Left forelimb (tissue), 1 donor: ENCODE measurements around the gene KRTAP4-4.
"Not testable (repeated sequence)": the region's sequence is repeated elsewhere in the genome, so short reads cannot be mapped to it uniquely, and the experiment has no call there.

Source experiments
- DNase-seq: peaks from one replicate; pipeline ENCODE4 v3.0.0-alpha.2; 2018; ENCODE audit warnings: low spot score

The KRTAP4-4 gene

GRCh38 chr17:41160648-41161047 is at the start of gene KRTAP4-4:
KRTAP4-4 (minus strand) TSS chr17:41160748; CDS start chr17:41160691, 57 bp downstream.
- DNase-seq: no peak

- no peak for DNase-seq
These were observed 39.0 kb upstream of the KRTAP4-4 start for GRCh38 chr17:41199421-41200078.

- DNase-seq: no peak
These were observed 35.5 kb upstream of the KRTAP4-4 start for GRCh38 chr17:41196068-41196467.

- DNase-seq: no peak
These were observed 29.8 kb upstream of the KRTAP4-4 start for GRCh38 chr17:41190328-41190727.

GRCh38 chr17:41189837-41190318 is 29.3 kb upstream of the KRTAP4-4 start, which contains the start of gene KRTAP9-1:
KRTAP9-1 (plus strand) TSS chr17:41189887; CDS start chr17:41189887, 0 bp downstream.
- not testable (repeated sequence) for DNase-seq

GRCh38 chr17:41186872-41187271 is 26.3 kb upstream of the KRTAP4-4 start:
- DNase-seq: no peak

- DNase-seq: no peak
These were observed 24.5 kb upstream of the KRTAP4-4 start for GRCh38 chr17:41185001-41185400.

- DNase-seq: no peak
These were observed 24.0 kb upstream of the KRTAP4-4 start, which contains the start of gene KRTAP4-1 for GRCh38 chr17:41184480-41184961. KRTAP4-1 (minus strand) TSS chr17:41184911; CDS start chr17:41184854, 57 bp downstream.

- DNase-seq: no peak
These were observed 18.5 kb upstream of the KRTAP4-4 start for GRCh38 chr17:41178843-41179616.

- no peak for DNase-seq
These were observed 17.8 kb upstream of the KRTAP4-4 start for GRCh38 chr17:41178341-41178740.

- DNase-seq: no peak
These were observed 17.3 kb upstream of the KRTAP4-4 start, which contains the start of gene KRTAP4-2 for GRCh38 chr17:41177727-41178271. KRTAP4-2 (minus strand) TSS chr17:41178221; CDS start chr17:41178164, 57 bp downstream.

GRCh38 chr17:41176744-41177387 is 16.3 kb upstream of the KRTAP4-4 start:
- DNase-seq: no peak

- no peak for DNase-seq
These were observed 11.3 kb upstream of the KRTAP4-4 start for GRCh38 chr17:41171886-41172285.

- no peak for DNase-seq
These were observed 7.6 kb upstream of the KRTAP4-4 start, which contains the start of gene KRTAP4-3 for GRCh38 chr17:41168121-41168520. KRTAP4-3 (minus strand) TSS chr17:41168221; CDS start chr17:41168172, 49 bp downstream.

- DNase-seq: no peak
These were observed 7.0 kb upstream of the KRTAP4-4 start for GRCh38 chr17:41167561-41167960.

GRCh38 chr17:41163828-41164227 is 3.3 kb upstream of the KRTAP4-4 start:
- DNase-seq: no peak

GRCh38 chr17:41160190-41160589 is 358 bp downstream of the KRTAP4-4 start:
- not testable (repeated sequence) for DNase-seq

- DNase-seq: no peak
These were observed 6.7 kb downstream of the KRTAP4-4 start for GRCh38 chr17:41153856-41154255.

GRCh38 chr17:41151525-41151924 is 9.0 kb downstream of the KRTAP4-4 start:
- DNase-seq: no peak

- DNase-seq: no peak
These were observed 10.5 kb downstream of the KRTAP4-4 start for GRCh38 chr17:41150026-41150425.

GRCh38 chr17:41149652-41149985 is 10.9 kb downstream of the KRTAP4-4 start, which contains the start of gene KRTAP4-5:
KRTAP4-5 (minus strand) TSS chr17:41149825; CDS start chr17:41149767, 58 bp downstream.
- no peak for DNase-seq
